Stimulated activated memory B cell treated with anti-CD40 and anti-IgM and Interleukin-4, amounts not matched to agents 10 μg/mL and 1 μg/mL and 100 μg/mL, for 72 hours (primary cell): ENCODE results near the gene TCEANC.
"Not testable (repeated sequence)": the region's sequence is repeated elsewhere in the genome, so short reads cannot be mapped to it uniquely, and the experiment has no call there.

Source experiments
- ATAC-seq: fragments of 150-1000 bp; cut with Tn5 transposase; 2 replicates; pipeline ENCODE4 v1.10.0; 2021
- H3K27ac Mint-ChIP-seq: one replicate; pipeline ENCODE4 v1.8.0; 2022; ENCODE audit warnings: mild to moderate bottlenecking, mixed read lengths
- H3K27me3 Mint-ChIP-seq: one replicate; pipeline ENCODE4 v1.8.0; 2022; ENCODE audit warnings: mixed read lengths
- H3K36me3 Mint-ChIP-seq: one replicate; pipeline ENCODE4 v1.8.0; 2022; ENCODE audit warnings: mixed read lengths
- H3K4me1 Mint-ChIP-seq: one replicate; pipeline ENCODE4 v1.8.0; 2022; ENCODE audit warnings: mixed read lengths
- H3K4me3 Mint-ChIP-seq: one replicate; pipeline ENCODE4 v1.8.0; 2022; ENCODE audit warnings: mild to moderate bottlenecking, moderate library complexity, mixed read lengths
- H3K9me3 Mint-ChIP-seq: one replicate; pipeline ENCODE4 v1.8.0; 2022; ENCODE audit warnings: mixed read lengths

TCEANC gene

DNA sequence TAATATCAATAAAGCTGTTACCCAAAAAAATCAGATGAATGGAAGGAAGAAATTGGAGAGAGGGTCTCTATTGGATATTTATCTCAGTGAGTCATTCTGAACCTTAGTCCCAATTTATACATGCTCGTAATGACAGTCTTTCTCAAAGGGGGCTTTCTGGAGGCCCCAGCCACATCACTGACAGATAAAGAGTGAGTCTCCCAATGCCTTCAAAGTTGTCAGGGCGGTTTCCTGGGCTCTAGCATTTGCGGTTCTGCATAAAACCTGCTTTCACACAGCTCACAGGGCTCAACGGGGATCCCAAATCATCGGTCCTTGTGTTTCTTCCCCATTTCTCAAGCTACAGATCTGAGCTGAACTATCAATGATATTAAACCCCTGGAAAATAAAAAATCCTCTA, 17.3 kb downstream of the TCEANC start:
- Mint-ChIP-seq H3K4me3 (no peak overlapping the region), H3K9me3 (no peaks in the 10 kb centered on the region), H3K36me3 (peaks cover 8% of the 10 kb centered on the region), H3K27me3 (no peaks in the 10 kb centered on the region), H3K27ac (no peak overlapping the region), H3K4me1 (peaks cover 14% of the 10 kb centered on the region)
- no peak for ATAC-seq

DNA sequence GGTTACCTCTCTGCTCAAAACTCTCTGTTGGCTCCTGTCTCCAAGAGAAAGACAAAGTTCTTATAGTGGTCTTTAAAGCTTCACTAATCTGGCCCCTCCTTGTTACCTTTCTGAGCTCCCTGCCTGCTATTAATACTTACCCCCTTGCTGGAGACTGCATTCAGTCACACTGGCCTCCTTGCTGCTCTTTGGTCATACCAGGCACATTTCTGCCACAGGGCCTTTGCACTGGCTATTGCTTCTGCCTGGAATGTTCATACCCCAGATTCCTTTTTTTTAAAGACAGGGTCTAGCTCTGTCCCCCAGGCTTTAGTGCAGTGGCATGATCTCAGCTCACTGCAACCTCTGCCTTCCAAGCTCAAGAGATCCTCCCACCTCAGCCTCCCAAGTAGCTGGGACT, 20.1 kb downstream of the TCEANC start:
- no peak overlapping the region for H3K27ac Mint-ChIP-seq
- no peak overlapping the region for H3K4me3 Mint-ChIP-seq
- H3K27me3 Mint-ChIP-seq, result no peaks in the 10 kb centered on the region
- peaks cover 18% of the 10 kb centered on the region for H3K4me1 Mint-ChIP-seq
- no peaks in the 10 kb centered on the region for H3K9me3 Mint-ChIP-seq
- ATAC-seq, result no peak
- peaks cover 8% of the 10 kb centered on the region for H3K36me3 Mint-ChIP-seq

DNA sequence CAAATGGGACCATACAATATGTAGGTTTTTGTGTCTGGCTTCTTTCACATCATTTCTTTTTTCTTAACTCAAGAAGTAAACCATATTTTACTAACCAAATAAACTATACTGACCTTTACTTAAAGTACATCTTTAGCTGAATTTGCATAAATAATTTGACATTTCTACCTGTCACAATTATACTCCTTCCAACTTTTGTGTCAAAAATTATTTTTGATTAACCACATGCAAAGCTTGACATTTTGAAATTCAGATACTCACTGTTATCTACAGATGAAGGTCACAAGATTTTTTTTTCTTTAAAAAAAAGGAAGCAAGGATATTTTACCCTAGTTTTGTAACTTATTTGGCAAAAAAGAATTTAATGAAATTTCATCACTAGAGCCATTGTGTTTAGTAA, 23.9 kb downstream of the TCEANC start:
- Mint-ChIP-seq H3K9me3 (no peaks in the 10 kb centered on the region), H3K36me3 (no peaks in the 10 kb centered on the region), H3K27ac (no peak overlapping the region), H3K4me1 (peaks cover 6% of the 10 kb centered on the region), H3K27me3 (no peaks in the 10 kb centered on the region), H3K4me3 (no peak overlapping the region)
- no peak for ATAC-seq

- not testable (repeated sequence) for H3K36me3 Mint-ChIP-seq, H3K27me3 Mint-ChIP-seq, H3K4me3 Mint-ChIP-seq, H3K4me1 Mint-ChIP-seq, H3K9me3 Mint-ChIP-seq, ATAC-seq, H3K27ac Mint-ChIP-seq
These were observed 26.8 kb downstream of the TCEANC start for GRCh38 chrX:13679700-13680099.

- H3K4me3 Mint-ChIP-seq, result no peak overlapping the region
- H3K9me3 Mint-ChIP-seq, result no peaks in the 10 kb centered on the region
- no peak overlapping the region for H3K27ac Mint-ChIP-seq
- peaks cover 8% of the 10 kb centered on the region for H3K4me1 Mint-ChIP-seq
- no peaks in the 10 kb centered on the region for H3K27me3 Mint-ChIP-seq
- ATAC-seq, result no peak
- no peaks in the 10 kb centered on the region for H3K36me3 Mint-ChIP-seq
These were observed 28.7 kb downstream of the TCEANC start for GRCh38 chrX:13681595-13681994.

DNA sequence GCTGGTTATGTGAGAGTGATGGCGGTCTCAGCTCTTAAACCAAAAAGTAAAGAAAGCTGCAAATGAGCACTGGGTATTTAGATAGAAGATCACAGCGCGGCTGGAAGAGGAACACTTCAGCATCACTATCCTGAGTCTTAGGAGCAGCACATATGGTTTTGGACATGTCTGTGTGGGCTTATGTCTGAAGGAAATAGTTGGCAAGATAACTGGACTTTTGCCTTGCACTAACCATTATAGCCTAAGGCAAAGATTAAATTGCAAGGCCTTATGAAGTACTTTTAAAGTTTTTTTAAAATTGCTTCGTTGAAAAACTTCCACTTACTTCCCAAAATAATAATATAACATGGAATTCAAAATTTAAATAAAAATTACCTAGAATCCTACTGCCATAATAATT, 31.4 kb downstream of the TCEANC start:
- H3K9me3 Mint-ChIP-seq, result no peaks in the 10 kb centered on the region
- no peaks in the 10 kb centered on the region for H3K27me3 Mint-ChIP-seq
- no peak overlapping the region for H3K4me3 Mint-ChIP-seq
- H3K27ac Mint-ChIP-seq, result no peak overlapping the region
- H3K36me3 Mint-ChIP-seq, result no peaks in the 10 kb centered on the region
- peaks cover 19% of the 10 kb centered on the region for H3K4me1 Mint-ChIP-seq
- no peak for ATAC-seq

- Mint-ChIP-seq H3K27me3 (no peaks in the 10 kb centered on the region), H3K4me3 (no peak overlapping the region), H3K9me3 (no peaks in the 10 kb centered on the region), H3K27ac (peak overlapping the region; percentile 29), H3K4me1 (peaks cover 22% of the 10 kb centered on the region), H3K36me3 (no peaks in the 10 kb centered on the region)
- ATAC-seq, result no peak
These were observed 32.3 kb downstream of the TCEANC start for GRCh38 chrX:13685126-13685763.

- peak overlapping the region; percentile 61 for H3K27ac Mint-ChIP-seq
- no peak overlapping the region for H3K4me3 Mint-ChIP-seq
- peaks cover 37% of the 10 kb centered on the region for H3K4me1 Mint-ChIP-seq
- H3K36me3 Mint-ChIP-seq, result no peaks in the 10 kb centered on the region
- no peaks in the 10 kb centered on the region for H3K27me3 Mint-ChIP-seq
- H3K9me3 Mint-ChIP-seq, result no peaks in the 10 kb centered on the region
- ATAC-seq, result no peak
These were observed 34.3 kb downstream of the TCEANC start for GRCh38 chrX:13687203-13687602.

DNA sequence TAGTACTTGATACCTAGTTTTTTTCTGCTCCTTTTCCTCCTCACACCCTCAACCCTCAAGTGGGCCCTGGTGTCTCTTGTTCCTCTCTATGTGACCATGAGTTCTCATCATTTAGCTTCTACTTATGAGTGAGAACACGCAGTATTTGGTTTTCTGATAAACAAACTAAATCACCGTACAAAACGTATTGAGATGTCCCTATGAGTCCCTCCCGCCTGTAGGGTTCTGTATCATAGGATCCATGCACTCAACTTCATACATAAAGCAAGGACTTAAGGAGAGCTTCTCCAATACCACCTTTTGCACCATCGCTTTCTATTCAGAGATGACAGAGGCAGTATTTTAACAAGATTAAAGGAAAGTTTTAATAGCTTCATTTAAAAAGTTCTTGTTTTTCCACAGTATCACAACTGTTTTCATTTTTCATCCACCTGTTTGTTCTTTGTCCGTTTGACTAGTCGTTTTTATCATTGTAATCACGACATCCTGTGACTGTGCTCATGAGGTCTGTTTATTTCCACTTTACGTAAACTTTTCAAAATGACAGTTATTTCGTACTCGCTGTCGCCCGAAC, 35.5 kb downstream of the TCEANC start:
- Mint-ChIP-seq H3K4me3 (peak overlapping the region; percentile 86), H3K27ac (peak overlapping the region; percentile 88), H3K36me3 (no peaks in the 10 kb centered on the region), H3K27me3 (no peaks in the 10 kb centered on the region), H3K4me1 (peaks cover 49% of the 10 kb centered on the region), H3K9me3 (no peaks in the 10 kb centered on the region)
- ATAC-seq, result peak; percentile 39

DNA sequence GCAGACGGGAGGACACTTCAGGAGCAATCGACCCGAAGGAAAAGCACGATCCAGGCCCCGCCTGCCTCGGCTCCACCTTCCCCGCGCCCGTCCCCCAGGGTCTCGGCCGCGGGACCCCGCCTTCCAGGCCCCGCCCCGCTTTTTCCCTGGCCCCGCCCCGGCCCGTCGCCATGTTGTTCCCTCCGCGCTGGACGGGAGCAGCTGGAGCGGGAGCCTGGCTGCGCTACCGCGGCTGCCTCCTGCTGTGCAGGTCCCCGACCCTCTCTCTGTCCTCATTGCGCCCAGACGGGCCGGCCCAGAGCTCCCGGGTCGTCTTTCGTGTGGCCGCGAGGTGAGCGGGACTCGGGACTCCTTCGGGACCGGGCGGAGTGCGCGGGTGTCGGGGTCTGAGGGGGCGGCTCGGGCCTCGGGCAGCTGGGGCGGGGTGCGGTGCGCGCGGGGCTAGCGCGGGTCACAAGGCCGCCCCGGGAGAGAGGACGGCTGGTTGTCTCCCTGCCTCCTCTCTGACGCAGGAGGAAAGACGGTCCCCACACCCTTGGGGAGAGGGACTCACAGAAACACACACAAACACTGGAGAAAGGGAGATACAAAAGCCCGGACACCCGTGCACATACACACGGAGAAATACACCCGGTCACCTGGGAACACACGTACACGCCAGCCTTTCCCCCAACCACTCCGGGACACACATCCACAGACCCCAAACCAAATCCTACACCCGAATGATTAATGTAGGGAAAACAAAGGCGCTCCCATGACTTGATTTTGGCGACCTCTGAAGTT, 36.2 kb downstream of the TCEANC start, which contains the start of gene RAB9A:
RAB9A (plus strand) TSS at position 171 of the 783 bp plus-strand sequence. CDS start 19,619 bp downstream, outside the sequence.
- Mint-ChIP-seq H3K27ac (peak within 1 kb of the TSS; percentile 88), H3K4me3 (peak within 1 kb of the TSS; percentile 86), H3K27me3 (no peaks in the 10 kb centered on the region), H3K4me1 (peaks cover 54% of the 10 kb centered on the region), H3K36me3 (no peaks in the 10 kb centered on the region), H3K9me3 (no peaks in the 10 kb centered on the region)
- ATAC-seq, result peak; percentile 95

DNA sequence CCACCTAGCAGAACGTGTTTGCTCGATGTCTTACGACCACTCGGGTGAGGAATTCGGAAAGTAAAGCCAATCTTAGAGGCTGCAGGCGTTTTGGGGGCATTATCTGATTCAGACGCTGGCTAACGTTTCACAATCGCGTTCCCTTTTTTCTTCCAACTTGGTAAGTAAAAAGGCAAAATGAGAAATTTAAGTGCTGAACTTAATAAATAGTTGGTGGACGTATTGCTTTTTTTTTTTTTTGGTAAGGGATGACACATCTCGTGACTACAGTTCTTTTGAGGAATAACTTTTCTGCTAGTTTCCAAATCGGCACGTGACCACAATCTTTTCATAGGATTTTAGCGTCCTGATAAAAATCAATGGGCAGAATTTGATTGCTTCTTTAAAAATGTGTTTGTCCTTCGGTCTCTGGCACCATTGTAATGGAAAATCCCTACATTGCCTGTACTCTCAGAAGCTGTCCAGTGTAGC, 36.8 kb downstream of the TCEANC start:
- Mint-ChIP-seq H3K4me3 (peak overlapping the region; percentile 86), H3K9me3 (no peaks in the 10 kb centered on the region), H3K27me3 (no peaks in the 10 kb centered on the region), H3K27ac (peak overlapping the region; percentile 88), H3K4me1 (peaks cover 54% of the 10 kb centered on the region), H3K36me3 (no peaks in the 10 kb centered on the region)
- no peak for ATAC-seq

GRCh38 chrX:13690836-13691235, 37.9 kb downstream of the TCEANC start:
- no peak for ATAC-seq
- Mint-ChIP-seq H3K27ac (peak overlapping the region; percentile 88), H3K9me3 (no peaks in the 10 kb centered on the region), H3K4me1 (peaks cover 56% of the 10 kb centered on the region), H3K27me3 (no peaks in the 10 kb centered on the region), H3K36me3 (peaks cover 6% of the 10 kb centered on the region), H3K4me3 (peak overlapping the region; percentile 86)

DNA sequence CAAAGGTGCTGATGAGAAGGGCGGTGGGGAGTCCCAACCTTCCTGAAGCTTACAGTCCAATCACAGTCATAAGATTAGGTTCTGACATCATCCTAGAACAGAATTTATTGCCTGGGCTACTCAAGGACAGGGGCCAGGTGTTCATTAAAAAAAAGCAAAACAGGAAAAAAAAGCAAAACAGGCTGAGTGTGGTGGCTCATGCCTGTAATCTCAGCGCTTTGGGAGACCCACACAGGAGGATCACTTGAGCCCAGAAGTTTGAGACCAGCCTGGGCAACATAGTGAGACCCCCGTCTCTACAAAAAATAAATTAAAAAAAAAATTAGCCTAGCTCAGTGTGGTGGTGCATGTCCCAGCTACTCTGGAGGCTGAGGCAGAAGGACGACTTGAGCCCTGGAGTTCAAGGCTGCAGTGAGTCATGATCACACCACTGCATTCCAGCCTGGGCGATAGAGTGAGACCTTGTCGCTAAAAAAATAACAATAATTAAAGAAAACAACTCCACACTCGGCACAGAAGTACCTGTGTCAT, 39.0 kb downstream of the TCEANC start:
- Mint-ChIP-seq H3K4me3 (no peak overlapping the region), H3K4me1 (peaks cover 61% of the 10 kb centered on the region), H3K27ac (peak overlapping the region; percentile 18), H3K27me3 (no peaks in the 10 kb centered on the region), H3K36me3 (peaks cover 6% of the 10 kb centered on the region), H3K9me3 (no peaks in the 10 kb centered on the region)
- ATAC-seq, result no peak

- no peaks in the 10 kb centered on the region for H3K9me3 Mint-ChIP-seq
- peak overlapping the region; percentile 18 for H3K27ac Mint-ChIP-seq
- H3K36me3 Mint-ChIP-seq, result peaks cover 6% of the 10 kb centered on the region
- no peaks in the 10 kb centered on the region for H3K27me3 Mint-ChIP-seq
- H3K4me1 Mint-ChIP-seq, result peaks cover 66% of the 10 kb centered on the region
- no peak for ATAC-seq
- H3K4me3 Mint-ChIP-seq, result peak overlapping the region; percentile 38
These were observed 39.9 kb downstream of the TCEANC start for GRCh38 chrX:13692771-13693231.

- peak overlapping the region; percentile 18 for H3K27ac Mint-ChIP-seq
These were observed 40.5 kb downstream of the TCEANC start for GRCh38 chrX:13693341-13693961.

More at GRCh38 chrX:13693341-13693961, 40.5 kb downstream of the TCEANC start:
- H3K4me1 Mint-ChIP-seq, result peaks cover 63% of the 10 kb centered on the region
- H3K4me3 Mint-ChIP-seq, result peak overlapping the region; percentile 12
- no peaks in the 10 kb centered on the region for H3K27me3 Mint-ChIP-seq
- no peak for ATAC-seq
- H3K36me3 Mint-ChIP-seq, result peaks cover 6% of the 10 kb centered on the region
- no peaks in the 10 kb centered on the region for H3K9me3 Mint-ChIP-seq
